ENCODE measurements around the gene RBM10. TPM values are rescaled to one million over a fixed set of nuclear protein-coding genes. Genes with fewer than 3 reads are reported as not detected.

Gene RBM10
- total RNA-seq, 4 donors from 2014 or later: 26.5 to 43.0 (median 35.2) TPM

DNA sequence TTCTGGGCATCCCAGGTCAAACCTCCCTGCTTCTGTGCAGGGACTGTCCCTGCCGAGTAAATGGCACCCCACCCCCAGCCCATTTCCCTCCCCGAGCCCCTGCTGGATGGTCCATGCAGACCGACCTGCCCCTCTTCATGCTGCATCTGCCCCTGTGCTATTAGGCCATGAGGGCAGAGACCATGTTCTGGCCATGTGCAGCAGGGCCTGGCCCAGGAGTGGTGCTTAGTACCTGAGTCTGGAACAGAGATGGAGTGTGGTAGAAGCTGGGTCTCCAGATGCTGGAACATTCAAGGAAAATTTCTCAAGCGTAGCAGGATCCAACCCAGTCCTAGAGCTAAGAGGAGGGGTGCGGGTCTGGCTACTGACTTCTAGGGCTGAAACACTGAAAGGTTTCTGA lies 33.3 kb downstream of the RBM10 start:
- Histone ChIP-seq H3K4me3 (replicated peaks in 1 of 3) (no peak overlapping the region), H3K36me3 (peaks cover 13 to 25% of the 10 kb centered on the region in 2 donors), H3K4me1 (peaks cover 0 to 12% of the 10 kb centered on the region in 2 donors), H3K27me3 (no peaks in the 10 kb centered on the region), H3K9me3 (no peaks in the 10 kb centered on the region), H3K27ac (peak overlapping the region; percentile 1 to 73 (median 58))
- intact Hi-C loops (cut with DNase I): no loop called here
- DNase-seq: no peak
- 82 to 95% methylated on average over 2 to 5 of the region's 5 CpGs for WGBS, 2 donors
- TF ChIP-seq CTCF (IDR thresholded peaks at IDR 0.05): no peak
- no peak for TF ChIP-seq POLR2A (IDR thresholded peaks at IDR 0.05)

DNA sequence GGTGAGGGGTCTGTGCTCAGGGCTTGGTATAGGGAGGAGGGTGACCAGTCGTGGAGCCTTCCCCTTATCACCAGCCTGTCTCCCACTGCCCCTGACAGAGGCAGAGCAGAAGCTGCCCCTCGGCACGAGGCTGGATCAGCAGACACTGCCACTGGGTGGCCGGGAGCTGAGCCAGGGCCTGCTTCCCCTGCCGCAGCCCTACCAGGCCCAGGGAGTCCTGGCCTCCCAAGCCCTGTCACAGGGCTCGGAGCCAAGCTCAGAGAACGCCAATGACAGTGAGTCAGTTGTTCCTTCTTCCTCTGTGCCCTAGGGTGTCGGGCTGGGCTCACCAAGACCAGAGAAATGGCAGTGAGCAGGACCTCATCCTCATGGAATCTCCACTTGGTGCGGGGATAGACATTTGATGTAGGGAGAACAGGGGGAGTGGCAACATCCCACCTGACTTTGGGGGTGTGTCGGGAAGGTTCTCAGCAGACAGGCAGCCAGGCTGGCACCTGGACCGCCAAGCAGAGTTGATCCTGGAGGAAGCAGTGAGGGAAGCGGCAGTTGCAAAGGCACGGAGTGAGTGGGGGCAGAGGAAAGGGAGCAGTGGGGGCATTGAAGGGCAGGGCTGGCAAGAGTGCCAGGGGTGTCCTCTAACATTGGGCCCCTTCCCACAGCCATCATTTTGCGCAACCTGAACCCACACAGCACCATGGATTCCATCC lies 34.4 kb downstream of the RBM10 start:
- peaks cover 13 to 25% of the 10 kb centered on the region in 2 donors for H3K36me3 ChIP-seq
- no peaks in the 10 kb centered on the region for H3K27me3 ChIP-seq
- no peak overlapping the region for H3K4me3 ChIP-seq (replicated peaks in 1 of 3)
- H3K27ac ChIP-seq: peak overlapping the region in 1 of 3 donors; percentile 73
- intact Hi-C loops (cut with DNase I): no loop called here
- no peaks in the 10 kb centered on the region for H3K9me3 ChIP-seq
- no peak for DNase-seq
- peaks cover 0 to 12% of the 10 kb centered on the region in 2 donors for H3K4me1 ChIP-seq
- 96% methylated on average over 4 to 5 of the region's 14 CpGs for WGBS, 2 donors
- no peak for TF ChIP-seq POLR2A (IDR thresholded peaks at IDR 0.05)
- no peak for TF ChIP-seq CTCF (IDR thresholded peaks at IDR 0.05)

GRCh38 chrX:47179928-47180255 lies 34.9 kb downstream of the RBM10 start:
- Histone ChIP-seq H3K27ac (no peak overlapping the region), H3K4me1 (peaks cover 0 to 12% of the 10 kb centered on the region in 2 donors), H3K27me3 (no peaks in the 10 kb centered on the region), H3K36me3 (peaks cover 13 to 23% of the 10 kb centered on the region in 2 donors), H3K4me3 (replicated peaks in 1 of 3) (no peak overlapping the region), H3K9me3 (no peaks in the 10 kb centered on the region)
- TF ChIP-seq CTCF (IDR thresholded peaks at IDR 0.05) (no peak), POLR2A (IDR thresholded peaks at IDR 0.05) (no peak)
- intact Hi-C loops (cut with DNase I): no loop called here
- DNase-seq: no peak
- WGBS, 2 donors: 100% methylated on average over 3 to 5 of the region's 18 CpGs

DNA sequence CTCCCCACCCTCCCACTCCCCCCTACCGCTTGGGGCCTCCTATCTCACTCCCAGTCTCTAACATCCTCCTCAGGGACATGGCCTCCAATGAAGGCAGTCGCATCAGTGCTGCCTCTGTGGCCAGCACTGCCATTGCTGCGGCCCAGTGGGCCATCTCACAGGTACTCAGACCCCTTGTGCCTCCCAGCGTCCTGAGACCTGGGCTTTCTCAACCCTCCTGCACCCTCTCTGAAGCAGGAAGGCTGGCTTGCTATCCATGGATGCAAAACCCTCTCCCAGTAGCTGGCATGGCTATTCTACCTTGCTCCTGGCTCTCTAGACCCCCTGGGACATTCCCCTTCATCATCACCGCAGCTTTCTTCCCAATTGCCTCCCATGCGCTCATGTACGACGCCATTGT lies 35.3 kb downstream of the RBM10 start:
- no peak overlapping the region for H3K4me3 ChIP-seq (replicated peaks in 1 of 3)
- peaks cover 13 to 19% of the 10 kb centered on the region in 2 donors for H3K36me3 ChIP-seq
- no peaks in the 10 kb centered on the region for H3K9me3 ChIP-seq
- intact Hi-C loops (cut with DNase I): no loop called here
- H3K4me1 ChIP-seq: peaks cover 0 to 12% of the 10 kb centered on the region in 2 donors
- H3K27ac ChIP-seq: peak overlapping the region in 1 of 3 donors; percentile 6
- no peak for TF ChIP-seq CTCF (IDR thresholded peaks at IDR 0.05)
- no peak for TF ChIP-seq POLR2A (IDR thresholded peaks at IDR 0.05)
- no peaks in the 10 kb centered on the region for H3K27me3 ChIP-seq
- DNase-seq: no peak
- WGBS, 2 donors: 93 to 98% methylated on average over 4 to 6 of the region's 8 CpGs

DNA sequence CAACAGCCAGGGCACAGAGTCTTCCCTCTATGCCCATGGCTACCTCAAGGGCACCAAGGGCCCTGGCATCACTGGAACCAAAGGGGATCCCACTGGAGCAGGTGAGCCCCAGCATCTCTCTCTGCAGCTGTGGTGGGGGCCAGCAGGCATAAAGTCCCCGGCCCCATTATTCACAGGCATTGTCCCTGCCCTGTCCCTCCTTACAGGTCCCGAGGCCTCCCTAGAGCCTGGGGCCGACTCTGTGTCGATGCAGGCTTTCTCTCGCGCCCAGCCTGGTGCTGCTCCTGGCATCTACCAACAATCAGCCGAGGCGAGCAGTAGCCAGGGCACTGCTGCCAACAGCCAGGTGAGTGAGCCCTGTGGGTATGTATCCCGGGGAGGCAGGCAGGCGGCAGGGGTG lies 36.3 kb downstream of the RBM10 start:
- DNase-seq: no peak
- H3K4me3 ChIP-seq (replicated peaks in 1 of 3): no peak overlapping the region
- H3K36me3 ChIP-seq: peaks cover 15% of the 10 kb centered on the region in 2 donors
- TF ChIP-seq POLR2A (IDR thresholded peaks at IDR 0.05) (no peak), CTCF (IDR thresholded peaks at IDR 0.05) (no peak)
- 100% methylated on average over 2 of the region's 10 CpGs; no CpG with 5 or more reads in 1 of the 2 donors for WGBS, 2 donors
- intact Hi-C loops (cut with DNase I): no loop called here
- no peaks in the 10 kb centered on the region for H3K9me3 ChIP-seq
- no peak overlapping the region for H3K27ac ChIP-seq
- H3K27me3 ChIP-seq: no peaks in the 10 kb centered on the region
- H3K4me1 ChIP-seq: peaks cover 0 to 12% of the 10 kb centered on the region in 2 donors
